Measurements from ENCODE around the gene UQCC3.

DNA sequence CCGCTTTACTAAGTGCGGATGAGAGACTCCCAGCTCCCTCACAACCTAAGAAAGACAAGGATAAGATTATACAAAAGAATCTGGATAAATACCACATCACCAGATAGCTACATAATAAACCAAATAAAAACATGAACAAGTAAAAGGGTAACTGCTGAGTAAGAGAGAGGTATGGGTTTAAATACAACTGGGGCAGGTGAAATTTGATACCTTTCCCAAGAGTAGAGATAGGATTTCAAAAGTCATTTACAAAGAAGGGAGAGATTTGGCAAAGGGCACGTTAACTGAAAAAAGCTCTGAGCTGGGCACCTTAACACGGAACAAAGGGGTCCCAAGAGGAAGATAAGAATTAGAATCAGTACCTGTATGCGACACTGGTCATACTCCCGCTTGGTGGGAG lies 5.7 kb downstream of the UQCC3 start:
- TF ChIP-seq, protein P1, sequence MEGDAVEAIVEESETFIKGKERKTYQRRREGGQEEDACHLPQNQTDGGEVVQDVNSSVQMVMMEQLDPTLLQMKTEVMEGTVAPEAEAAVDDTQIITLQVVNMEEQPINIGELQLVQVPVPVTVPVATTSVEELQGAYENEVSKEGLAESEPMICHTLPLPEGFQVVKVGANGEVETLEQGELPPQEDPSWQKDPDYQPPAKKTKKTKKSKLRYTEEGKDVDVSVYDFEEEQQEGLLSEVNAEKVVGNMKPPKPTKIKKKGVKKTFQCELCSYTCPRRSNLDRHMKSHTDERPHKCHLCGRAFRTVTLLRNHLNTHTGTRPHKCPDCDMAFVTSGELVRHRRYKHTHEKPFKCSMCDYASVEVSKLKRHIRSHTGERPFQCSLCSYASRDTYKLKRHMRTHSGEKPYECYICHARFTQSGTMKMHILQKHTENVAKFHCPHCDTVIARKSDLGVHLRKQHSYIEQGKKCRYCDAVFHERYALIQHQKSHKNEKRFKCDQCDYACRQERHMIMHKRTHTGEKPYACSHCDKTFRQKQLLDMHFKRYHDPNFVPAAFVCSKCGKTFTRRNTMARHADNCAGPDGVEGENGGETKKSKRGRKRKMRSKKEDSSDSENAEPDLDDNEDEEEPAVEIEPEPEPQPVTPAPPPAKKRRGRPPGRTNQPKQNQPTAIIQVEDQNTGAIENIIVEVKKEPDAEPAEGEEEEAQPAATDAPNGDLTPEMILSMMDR (IDR thresholded peaks at IDR 0.05) = no peak
- TF ChIP-seq POLR2AphosphoS5 (IDR thresholded peaks at IDR 0.05) = no peak
- no peak for TF ChIP-seq EP300 (IDR thresholded peaks at IDR 0.05)
